Measurements from ENCODE around the gene ZAP70.

Gene ZAP70

GRCh38 chr2:97699765-97700444 lies 13.5 kb upstream of the ZAP70 start:
- Histone ChIP-seq H3K4me3 (ENCODE audit: low read length) (no peak overlapping the region), H3K36me3 (ENCODE audit: control insufficient read depth, insufficient read depth, low read length, severe bottlenecking) (no peaks in the 10 kb centered on the region), H3K9me3 (ENCODE audit: control insufficient read depth, low read length) (no peaks in the 10 kb centered on the region), H3K9ac (ENCODE audit: low read length) (no peak overlapping the region), H3K27me3 (replicated peaks; ENCODE audit: control insufficient read depth, insufficient read depth, low read length) (no peaks in the 10 kb centered on the region), H3K4me1 (ENCODE audit: control insufficient read depth, insufficient read depth, low read length) (no peaks in the 10 kb centered on the region)
- peak; percentile 86 for DNase-seq (ENCODE audit: low read depth)

GRCh38 chr2:97701186-97701585 lies 12.2 kb upstream of the ZAP70 start:
- Histone ChIP-seq H3K27me3 (replicated peaks; ENCODE audit: control insufficient read depth, insufficient read depth, low read length) (no peaks in the 10 kb centered on the region), H3K36me3 (ENCODE audit: control insufficient read depth, insufficient read depth, low read length, severe bottlenecking) (no peaks in the 10 kb centered on the region), H3K4me1 (ENCODE audit: control insufficient read depth, insufficient read depth, low read length) (no peaks in the 10 kb centered on the region), H3K9me3 (ENCODE audit: control insufficient read depth, low read length) (no peaks in the 10 kb centered on the region), H3K9ac (ENCODE audit: low read length) (no peak overlapping the region), H3K4me3 (ENCODE audit: low read length) (no peak overlapping the region)
- no peak for DNase-seq (ENCODE audit: low read depth)

GRCh38 chr2:97701851-97702465 lies 11.4 kb upstream of the ZAP70 start:
- no peaks in the 10 kb centered on the region for H3K36me3 ChIP-seq (ENCODE audit: control insufficient read depth, insufficient read depth, low read length, severe bottlenecking)
- no peaks in the 10 kb centered on the region for H3K4me1 ChIP-seq (ENCODE audit: control insufficient read depth, insufficient read depth, low read length)
- H3K4me3 ChIP-seq (ENCODE audit: low read length) = no peak overlapping the region
- peaks cover 1% of the 10 kb centered on the region for H3K27me3 ChIP-seq (replicated peaks; ENCODE audit: control insufficient read depth, insufficient read depth, low read length)
- no peaks in the 10 kb centered on the region for H3K9me3 ChIP-seq (ENCODE audit: control insufficient read depth, low read length)
- no peak for DNase-seq (ENCODE audit: low read depth)
- no peak overlapping the region for H3K9ac ChIP-seq (ENCODE audit: low read length)

GRCh38 chr2:97702731-97703470 lies 10.5 kb upstream of the ZAP70 start:
- H3K9me3 ChIP-seq (ENCODE audit: control insufficient read depth, low read length) = no peaks in the 10 kb centered on the region
- peaks cover 11% of the 10 kb centered on the region for H3K27me3 ChIP-seq (replicated peaks; ENCODE audit: control insufficient read depth, insufficient read depth, low read length)
- no peaks in the 10 kb centered on the region for H3K36me3 ChIP-seq (ENCODE audit: control insufficient read depth, insufficient read depth, low read length, severe bottlenecking)
- H3K9ac ChIP-seq (ENCODE audit: low read length) = no peak overlapping the region
- no peaks in the 10 kb centered on the region for H3K4me1 ChIP-seq (ENCODE audit: control insufficient read depth, insufficient read depth, low read length)
- no peak overlapping the region for H3K4me3 ChIP-seq (ENCODE audit: low read length)
- no peak for DNase-seq (ENCODE audit: low read depth)

GRCh38 chr2:97703741-97704140 lies 9.6 kb upstream of the ZAP70 start:
- Histone ChIP-seq H3K36me3 (ENCODE audit: control insufficient read depth, insufficient read depth, low read length, severe bottlenecking) (no peaks in the 10 kb centered on the region), H3K9ac (ENCODE audit: low read length) (no peak overlapping the region), H3K4me3 (ENCODE audit: low read length) (no peak overlapping the region), H3K9me3 (ENCODE audit: control insufficient read depth, low read length) (no peaks in the 10 kb centered on the region), H3K27me3 (replicated peaks; ENCODE audit: control insufficient read depth, insufficient read depth, low read length) (peaks cover 19% of the 10 kb centered on the region), H3K4me1 (ENCODE audit: control insufficient read depth, insufficient read depth, low read length) (no peaks in the 10 kb centered on the region)
- DNase-seq (ENCODE audit: low read depth) = no peak

GRCh38 chr2:97704989-97705388 lies 8.4 kb upstream of the ZAP70 start:
- no peak overlapping the region for H3K4me3 ChIP-seq (ENCODE audit: low read length)
- no peaks in the 10 kb centered on the region for H3K9me3 ChIP-seq (ENCODE audit: control insufficient read depth, low read length)
- no peak for DNase-seq (ENCODE audit: low read depth)
- no peaks in the 10 kb centered on the region for H3K4me1 ChIP-seq (ENCODE audit: control insufficient read depth, insufficient read depth, low read length)
- no peaks in the 10 kb centered on the region for H3K36me3 ChIP-seq (ENCODE audit: control insufficient read depth, insufficient read depth, low read length, severe bottlenecking)
- H3K27me3 ChIP-seq (replicated peaks; ENCODE audit: control insufficient read depth, insufficient read depth, low read length) = peaks cover 20% of the 10 kb centered on the region
- H3K9ac ChIP-seq (ENCODE audit: low read length) = no peak overlapping the region

- DNase-seq (ENCODE audit: low read depth) = no peak
- no peak overlapping the region for H3K9ac ChIP-seq (ENCODE audit: low read length)
- peaks cover 26% of the 10 kb centered on the region for H3K27me3 ChIP-seq (replicated peaks; ENCODE audit: control insufficient read depth, insufficient read depth, low read length)
- no peak overlapping the region for H3K4me3 ChIP-seq (ENCODE audit: low read length)
- no peaks in the 10 kb centered on the region for H3K9me3 ChIP-seq (ENCODE audit: control insufficient read depth, low read length)
- H3K36me3 ChIP-seq (ENCODE audit: control insufficient read depth, insufficient read depth, low read length, severe bottlenecking) = no peaks in the 10 kb centered on the region
- no peaks in the 10 kb centered on the region for H3K4me1 ChIP-seq (ENCODE audit: control insufficient read depth, insufficient read depth, low read length)
These were observed 7.3 kb upstream of the ZAP70 start for GRCh38 chr2:97706112-97706511.

- Histone ChIP-seq H3K27me3 (replicated peaks; ENCODE audit: control insufficient read depth, insufficient read depth, low read length) (peaks cover 32% of the 10 kb centered on the region), H3K9ac (ENCODE audit: low read length) (no peak overlapping the region)
- DNase-seq (ENCODE audit: low read depth) = no peak
These were observed 6.5 kb upstream of the ZAP70 start for GRCh38 chr2:97706708-97707345.

GRCh38 chr2:97707362-97708047 lies 5.9 kb upstream of the ZAP70 start:
- H3K4me1 ChIP-seq (ENCODE audit: control insufficient read depth, insufficient read depth, low read length) = no peaks in the 10 kb centered on the region
- H3K9me3 ChIP-seq (ENCODE audit: control insufficient read depth, low read length) = no peaks in the 10 kb centered on the region
- no peak overlapping the region for H3K9ac ChIP-seq (ENCODE audit: low read length)
- H3K27me3 ChIP-seq (replicated peaks; ENCODE audit: control insufficient read depth, insufficient read depth, low read length) = peaks cover 32% of the 10 kb centered on the region
- no peak for DNase-seq (ENCODE audit: low read depth)
- H3K4me3 ChIP-seq (ENCODE audit: low read length) = no peak overlapping the region
- no peaks in the 10 kb centered on the region for H3K36me3 ChIP-seq (ENCODE audit: control insufficient read depth, insufficient read depth, low read length, severe bottlenecking)

More at GRCh38 chr2:97706708-97707345, 6.5 kb upstream of the ZAP70 start:
- Histone ChIP-seq H3K9me3 (ENCODE audit: control insufficient read depth, low read length) (no peaks in the 10 kb centered on the region), H3K4me1 (ENCODE audit: control insufficient read depth, insufficient read depth, low read length) (no peaks in the 10 kb centered on the region), H3K4me3 (ENCODE audit: low read length) (no peak overlapping the region), H3K36me3 (ENCODE audit: control insufficient read depth, insufficient read depth, low read length, severe bottlenecking) (no peaks in the 10 kb centered on the region)

GRCh38 chr2:97708048-97708380 lies 5.4 kb upstream of the ZAP70 start:
- no peak overlapping the region for H3K4me3 ChIP-seq (ENCODE audit: low read length)
- DNase-seq (ENCODE audit: low read depth) = no peak

GRCh38 chr2:97708608-97709007 lies 4.8 kb upstream of the ZAP70 start:
- Histone ChIP-seq H3K4me1 (ENCODE audit: control insufficient read depth, insufficient read depth, low read length) (no peaks in the 10 kb centered on the region), H3K9me3 (ENCODE audit: control insufficient read depth, low read length) (no peaks in the 10 kb centered on the region), H3K9ac (ENCODE audit: low read length) (no peak overlapping the region), H3K27me3 (replicated peaks; ENCODE audit: control insufficient read depth, insufficient read depth, low read length) (peaks cover 38% of the 10 kb centered on the region), H3K36me3 (ENCODE audit: control insufficient read depth, insufficient read depth, low read length, severe bottlenecking) (no peaks in the 10 kb centered on the region), H3K4me3 (ENCODE audit: low read length) (no peak overlapping the region)
- no peak for DNase-seq (ENCODE audit: low read depth)

More at GRCh38 chr2:97708048-97708380, 5.4 kb upstream of the ZAP70 start:
- no peaks in the 10 kb centered on the region for H3K36me3 ChIP-seq (ENCODE audit: control insufficient read depth, insufficient read depth, low read length, severe bottlenecking)
- no peaks in the 10 kb centered on the region for H3K9me3 ChIP-seq (ENCODE audit: control insufficient read depth, low read length)
- H3K27me3 ChIP-seq (replicated peaks; ENCODE audit: control insufficient read depth, insufficient read depth, low read length) = peaks cover 34% of the 10 kb centered on the region
- H3K9ac ChIP-seq (ENCODE audit: low read length) = no peak overlapping the region
- H3K4me1 ChIP-seq (ENCODE audit: control insufficient read depth, insufficient read depth, low read length) = no peaks in the 10 kb centered on the region

Measured in adipocyte (in vitro differentiated cells).